ENCODE data around the gene SPN. TPM values are rescaled to one million over a fixed set of nuclear protein-coding genes. Genes with fewer than 3 reads are reported as not detected.

SPN gene
- total and polyA plus RNA-seq, 2 experiments from 2014 or later, result 0.03 to 0.05 TPM

DNA sequence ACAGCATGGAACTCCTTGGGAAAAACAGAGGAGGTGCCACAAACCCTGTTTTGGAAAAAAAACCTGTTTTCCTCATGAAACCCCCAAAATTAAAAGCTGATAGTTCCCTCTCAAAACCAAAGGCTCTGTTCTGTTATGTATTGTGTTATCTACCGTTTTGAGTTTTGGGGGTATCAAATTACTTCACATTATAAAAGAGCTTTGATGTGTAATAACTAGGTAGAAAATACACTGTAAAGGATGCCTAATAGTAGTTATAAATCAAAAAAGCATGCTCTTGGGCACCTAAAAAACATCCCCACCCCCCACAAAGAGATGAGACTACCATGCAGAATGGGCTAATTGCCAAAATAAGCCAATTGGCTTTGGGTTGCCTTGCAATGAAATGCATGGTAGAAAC lies 51.9 kb downstream of the SPN start:
- no peak overlapping the region for H2AFZ ChIP-seq
- no peaks in the 10 kb centered on the region for H3K27me3 ChIP-seq
- no peaks in the 10 kb centered on the region for H3K79me2 ChIP-seq
- 46% methylated on average over 1 of the region's 1 CpG for WGBS (ENCODE audit: low lambda C conversion rate, missing lambda C conversion rate)
- H3K4me3 ChIP-seq, result no peak overlapping the region
- no peak for DNase-seq (ENCODE audit: low spot score)
- H3K4me2 ChIP-seq, result no peak overlapping the region
- H3K27ac ChIP-seq, result no peak overlapping the region
- H3K4me1 ChIP-seq (ENCODE audit: insufficient read depth), result no peaks in the 10 kb centered on the region
- TF ChIP-seq, protein P1, sequence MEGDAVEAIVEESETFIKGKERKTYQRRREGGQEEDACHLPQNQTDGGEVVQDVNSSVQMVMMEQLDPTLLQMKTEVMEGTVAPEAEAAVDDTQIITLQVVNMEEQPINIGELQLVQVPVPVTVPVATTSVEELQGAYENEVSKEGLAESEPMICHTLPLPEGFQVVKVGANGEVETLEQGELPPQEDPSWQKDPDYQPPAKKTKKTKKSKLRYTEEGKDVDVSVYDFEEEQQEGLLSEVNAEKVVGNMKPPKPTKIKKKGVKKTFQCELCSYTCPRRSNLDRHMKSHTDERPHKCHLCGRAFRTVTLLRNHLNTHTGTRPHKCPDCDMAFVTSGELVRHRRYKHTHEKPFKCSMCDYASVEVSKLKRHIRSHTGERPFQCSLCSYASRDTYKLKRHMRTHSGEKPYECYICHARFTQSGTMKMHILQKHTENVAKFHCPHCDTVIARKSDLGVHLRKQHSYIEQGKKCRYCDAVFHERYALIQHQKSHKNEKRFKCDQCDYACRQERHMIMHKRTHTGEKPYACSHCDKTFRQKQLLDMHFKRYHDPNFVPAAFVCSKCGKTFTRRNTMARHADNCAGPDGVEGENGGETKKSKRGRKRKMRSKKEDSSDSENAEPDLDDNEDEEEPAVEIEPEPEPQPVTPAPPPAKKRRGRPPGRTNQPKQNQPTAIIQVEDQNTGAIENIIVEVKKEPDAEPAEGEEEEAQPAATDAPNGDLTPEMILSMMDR (IDR thresholded peaks at IDR 0.05; ENCODE audit: poor library complexity), result no peak
- no peak for TF ChIP-seq EZH2phosphoT487 (IDR thresholded peaks at IDR 0.05; ENCODE audit: low read depth, severe bottlenecking, unreplicated experiment)
- TF ChIP-seq EZH2 (IDR thresholded peaks at IDR 0.05; ENCODE audit: borderline replicate concordance), result no peak
- no peaks in the 10 kb centered on the region for H4K20me1 ChIP-seq (ENCODE audit: insufficient read depth, poor library complexity, severe bottlenecking)
- H3K9me3 ChIP-seq (ENCODE audit: low read depth), result no peaks in the 10 kb centered on the region
- no peaks in the 10 kb centered on the region for H3K9me2 ChIP-seq (replicated peaks; ENCODE audit: insufficient read depth)
- no peaks in the 10 kb centered on the region for H3K36me3 ChIP-seq (replicated peaks; ENCODE audit: insufficient read depth, low read depth)

DNA sequence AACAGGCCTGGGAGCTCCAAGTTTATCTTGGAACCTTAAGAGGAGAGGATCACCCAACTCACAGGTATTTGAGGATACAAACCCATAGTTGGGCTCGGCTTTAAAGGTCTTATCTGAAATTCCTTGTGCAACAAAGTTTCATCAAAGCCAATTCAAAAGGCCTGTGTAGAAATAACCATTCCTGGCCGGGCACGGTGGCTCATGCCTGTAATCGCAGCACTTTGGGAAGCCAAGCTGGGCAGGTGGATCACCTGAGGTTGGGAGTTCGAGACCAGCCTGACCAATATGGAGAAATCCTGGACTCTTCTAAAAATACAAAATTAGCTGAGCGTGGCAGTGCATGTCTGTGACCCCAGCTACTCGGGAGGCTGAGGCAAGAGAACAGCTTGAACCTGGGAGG lies 54.1 kb downstream of the SPN start:
- no peaks in the 10 kb centered on the region for H3K4me1 ChIP-seq (ENCODE audit: insufficient read depth)
- DNase-seq (ENCODE audit: low spot score), result no peak
- 95% methylated on average over 7 of the region's 7 CpGs for WGBS (ENCODE audit: low lambda C conversion rate, missing lambda C conversion rate)

DNA sequence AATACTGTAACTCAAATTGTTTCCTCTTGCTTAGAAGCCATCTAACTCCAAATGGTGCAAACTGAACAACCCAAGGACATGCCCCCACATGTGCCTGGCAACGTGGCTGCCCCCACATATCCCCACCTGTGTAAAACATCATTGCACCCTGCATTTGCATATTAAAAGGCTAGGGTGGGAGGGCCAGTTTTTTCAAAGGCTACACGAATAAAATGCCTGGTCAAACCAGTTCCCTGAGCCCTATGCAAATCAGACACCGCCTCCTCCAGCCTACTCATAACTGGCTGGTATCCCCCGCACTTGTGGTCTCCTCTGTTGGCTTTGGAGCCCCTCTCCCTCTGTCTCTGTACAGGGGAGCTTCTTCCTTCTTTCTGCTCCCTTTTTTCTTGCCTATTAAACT lies 56.0 kb downstream of the SPN start:
- no peaks in the 10 kb centered on the region for H3K4me1 ChIP-seq (ENCODE audit: insufficient read depth)
- no peak overlapping the region for H2AFZ ChIP-seq
- H3K9me2 ChIP-seq (replicated peaks; ENCODE audit: insufficient read depth), result no peaks in the 10 kb centered on the region
- H4K20me1 ChIP-seq (ENCODE audit: insufficient read depth, poor library complexity, severe bottlenecking), result no peaks in the 10 kb centered on the region
- H3K4me2 ChIP-seq, result no peak overlapping the region
- 48% methylated on average over 4 of the region's 4 CpGs for WGBS (ENCODE audit: low lambda C conversion rate, missing lambda C conversion rate)
- no peaks in the 10 kb centered on the region for H3K27me3 ChIP-seq
- no peak for TF ChIP-seq EZH2 (IDR thresholded peaks at IDR 0.05; ENCODE audit: borderline replicate concordance)
- no peak for TF ChIP-seq EZH2phosphoT487 (IDR thresholded peaks at IDR 0.05; ENCODE audit: low read depth, severe bottlenecking, unreplicated experiment)
- TF ChIP-seq, protein P1 (IDR thresholded peaks at IDR 0.05; ENCODE audit: poor library complexity), result no peak
- H3K36me3 ChIP-seq (replicated peaks; ENCODE audit: insufficient read depth, low read depth), result no peaks in the 10 kb centered on the region
- no peak overlapping the region for H3K27ac ChIP-seq
- H3K9me3 ChIP-seq (ENCODE audit: low read depth), result no peaks in the 10 kb centered on the region
- no peak for DNase-seq (ENCODE audit: low spot score)
- H3K4me3 ChIP-seq, result no peak overlapping the region
- H3K79me2 ChIP-seq, result no peaks in the 10 kb centered on the region

More for the DNA sequence above, 54.1 kb downstream of the SPN start:
- Histone ChIP-seq H3K79me2 (no peaks in the 10 kb centered on the region), H3K4me2 (no peak overlapping the region), H3K27ac (no peak overlapping the region), H4K20me1 (ENCODE audit: insufficient read depth, poor library complexity, severe bottlenecking) (no peaks in the 10 kb centered on the region), H3K4me3 (no peak overlapping the region), H3K36me3 (replicated peaks; ENCODE audit: insufficient read depth, low read depth) (no peaks in the 10 kb centered on the region), H3K9me2 (replicated peaks; ENCODE audit: insufficient read depth) (no peaks in the 10 kb centered on the region), H3K9me3 (ENCODE audit: low read depth) (no peaks in the 10 kb centered on the region), H2AFZ (no peak overlapping the region), H3K27me3 (no peaks in the 10 kb centered on the region)
- TF ChIP-seq EZH2phosphoT487 (IDR thresholded peaks at IDR 0.05; ENCODE audit: low read depth, severe bottlenecking, unreplicated experiment), result no peak
- no peak for TF ChIP-seq EZH2 (IDR thresholded peaks at IDR 0.05; ENCODE audit: borderline replicate concordance)
- TF ChIP-seq, protein P1 (IDR thresholded peaks at IDR 0.05; ENCODE audit: poor library complexity), result no peak

Other genes with a start within 250 kb of the SPN start
- 9.7 and 14.0 TPM in 2 replicates for gene BOLA2, start 208.9 kb upstream of the SPN start, total RNA-seq
- 10.4 and 12.9 TPM in 2 replicates for gene BOLA2, start 208.9 kb upstream of the SPN start, polyA plus RNA-seq
- 27.9 and 32.7 TPM in 2 replicates for gene SLX1B, start 208.7 kb upstream of the SPN start, total RNA-seq
- 0.91 and 14.2 TPM in 2 replicates for gene SLX1B, start 208.7 kb upstream of the SPN start, polyA plus RNA-seq
- gene SULT1A4, start 203.3 kb upstream of the SPN start, total RNA-seq, result 33.3 and 40.0 TPM in 2 replicates
- 26.1 and 43.0 TPM in 2 replicates for gene SULT1A4, start 203.3 kb upstream of the SPN start, polyA plus RNA-seq
- gene NPIPB12, start 156.8 kb upstream of the SPN start, total RNA-seq, result 11.5 and 14.3 TPM in 2 replicates
- 39.0 and 48.2 TPM in 2 replicates for gene NPIPB12, start 156.8 kb upstream of the SPN start, polyA plus RNA-seq
- gene QPRT, start 15.9 kb downstream of the SPN start, total RNA-seq, result 217 and 222 TPM in 2 replicates
- 340 and 371 TPM in 2 replicates for gene QPRT, start 15.9 kb downstream of the SPN start, polyA plus RNA-seq
- 0.10 TPM in 1 of 2 replicates, not detected in the other for gene C16orf54, start 82.7 kb downstream of the SPN start, total RNA-seq
- gene C16orf54, start 82.7 kb downstream of the SPN start, polyA plus RNA-seq, result 0.16 and 0.52 TPM in 2 replicates
- gene ZG16, start 115.0 kb downstream of the SPN start, total RNA-seq, result 2.1 and 3.0 TPM in 2 replicates
- gene ZG16, start 115.0 kb downstream of the SPN start, polyA plus RNA-seq, result 1.9 and 2.7 TPM in 2 replicates
- gene KIF22, start 127.5 kb downstream of the SPN start, total RNA-seq, result 42.6 and 43.3 TPM in 2 replicates
- gene KIF22, start 127.5 kb downstream of the SPN start, polyA plus RNA-seq, result 42.5 and 44.5 TPM in 2 replicates
- gene MAZ, start 143.3 kb downstream of the SPN start, total RNA-seq, result 123 and 132 TPM in 2 replicates
- gene MAZ, start 143.3 kb downstream of the SPN start, polyA plus RNA-seq, result 190 and 192 TPM in 2 replicates
- gene PRRT2, start 148.9 kb downstream of the SPN start, total RNA-seq, result 7.0 and 8.0 TPM in 2 replicates
- 11.1 and 23.9 TPM in 2 replicates for gene PRRT2, start 148.9 kb downstream of the SPN start, polyA plus RNA-seq
- 31.6 and 39.3 TPM in 2 replicates for gene PAGR1, start 152.9 kb downstream of the SPN start, total RNA-seq
- gene PAGR1, start 152.9 kb downstream of the SPN start, polyA plus RNA-seq, result 48.5 and 53.4 TPM in 2 replicates
- gene MVP, start 157.2 kb downstream of the SPN start, total RNA-seq, result 80.0 and 121 TPM in 2 replicates
- gene MVP, start 157.2 kb downstream of the SPN start, polyA plus RNA-seq, result 140 and 146 TPM in 2 replicates
- gene CDIPT, start 200.0 kb downstream of the SPN start, total RNA-seq, result 94.1 and 97.1 TPM in 2 replicates
- 143 and 147 TPM in 2 replicates for gene CDIPT, start 200.0 kb downstream of the SPN start, polyA plus RNA-seq
- gene SEZ6L2, start 236.3 kb downstream of the SPN start, total RNA-seq, result 18.0 and 36.1 TPM in 2 replicates
- 39.9 and 45.8 TPM in 2 replicates for gene SEZ6L2, start 236.3 kb downstream of the SPN start, polyA plus RNA-seq
- 12.6 and 18.6 TPM in 2 replicates for gene ASPHD1, start 237.2 kb downstream of the SPN start, total RNA-seq
- gene ASPHD1, start 237.2 kb downstream of the SPN start, polyA plus RNA-seq, result 35.5 and 40.0 TPM in 2 replicates

Data from hepatocyte (in vitro differentiated cells).